Kidney (tissue), 14 donors: ENCODE measurements around the gene IFFO2. TPM values are rescaled to one million over a fixed set of nuclear protein-coding genes. Genes with fewer than 3 reads are reported as not detected.
A peak's percentile ranks its signal among the peaks of the same experiment; 100 is the strongest.

Experiments
- DNase-seq, 5 donors: peaks; one replicate each; pipeline ENCODE4 v3.0.0-alpha.2; 2013 to 2020
- FAIRE-seq: peaks from 2 replicates; lab custom pipeline; 2012; peaks lifted over from hg19 to GRCh38; lab: Jason Lieb, UNC
- H3K27ac ChIP-seq, 2 donors: one replicate each; pipeline ENCODE4 v1.7.0; 2013; ENCODE audit warnings: low read depth in 2 of 2, low read length in 2 of 2, inconsistent platforms in 1 of 2
- H3K27me3 ChIP-seq: one replicate; pipeline ENCODE4 v1.7.1; 2013; ENCODE audit warnings: low read length, inconsistent platforms; ENCODE audit not compliant: control insufficient read depth, insufficient read depth
- H3K36me3 ChIP-seq, 3 donors: one replicate each; pipeline versions ENCODE4 v1.7.0 to v1.7.1; 2013; ENCODE audit warnings: low read length in 3 of 3, control low read depth in 1 of 3, inconsistent platforms in 1 of 3; ENCODE audit not compliant: insufficient read depth in 3 of 3, control insufficient read depth in 2 of 3
- H3K4me1 ChIP-seq, 3 donors: one replicate each; pipeline versions ENCODE4 v1.7.0 to v1.7.1; 2013; ENCODE audit warnings: low read length in 3 of 3, inconsistent platforms in 1 of 3, low read depth in 1 of 3; ENCODE audit not compliant: control insufficient read depth in 2 of 3, insufficient read depth in 2 of 3
- H3K4me3 ChIP-seq, 3 donors: one replicate each; pipeline versions ENCODE4 v1.7.0 to v1.8.1; 2013; ENCODE audit warnings: low read length in 3 of 3, control low read depth in 1 of 3, inconsistent platforms in 1 of 3
- H3K9ac ChIP-seq, 3 donors: one replicate each; pipeline versions ENCODE4 v1.7.0 to v1.7.1; 2013; ENCODE audit warnings: low read length in 3 of 3, control low read depth in 1 of 3, inconsistent platforms in 1 of 3
- H3K9me3 ChIP-seq, 3 donors: one replicate each; pipeline versions ENCODE4 v1.7.0 to v1.7.1; 2013; ENCODE audit warnings: low read length in 3 of 3, control low read depth in 1 of 3, inconsistent platforms in 1 of 3; ENCODE audit not compliant: control insufficient read depth in 2 of 3, insufficient read depth in 1 of 3
- intact Hi-C: fragments of 100-400 bp; cut with DNase I; formaldehyde crosslinking; loops from one replicate; pipeline ENCODE4 v1.11.1; 2022
- polyA plus RNA-seq: library from polyadenylated mRNA; stranded (reverse); fragments of 350-450 nt; fragmentation: Illumina TruSeq; extraction: RNeasy Lipid Tissue Mini Kit (QIAGEN cat#74804); gene quantifications from one replicate; pipeline ENCODE4 v1.2.3, GENCODE V29; 2014; ENCODE audit warnings: low read depth, low replicate concordance; ENCODE audit not compliant: insufficient read depth
- total RNA-seq: library from RNA; stranded (reverse); fragmentation: NEBNext Ultra II Directional; extraction: Animal tissue kit (Norgen Biotek cat#: 25700); gene quantifications from one replicate; pipeline ENCODE4 v1.2.1, GENCODE V29; 2021
- TF ChIP-seq, protein P1 (sequence below): IDR thresholded peaks from 3 replicates; pipeline ENCODE4 v1.5.1; 2012; ENCODE audit warnings: mild to moderate bottlenecking, moderate library complexity, borderline replicate concordance; ENCODE audit not compliant: insufficient read depth; ENCODE audit errors: extremely low read depth
- donor health status: control.
- donor health status: control.
- donor health status: control.
- donor health status: control.
- donor health status: control.
- donor health status: DM: yes; HTN: yes; CAD: no.
- donor health status: Normal renal cell carcinoma (clear cell type).

The IFFO2 gene
- total and polyA plus RNA-seq, 2 donors from 2014 or later: 7.5 to 23.1 TPM

DNA sequence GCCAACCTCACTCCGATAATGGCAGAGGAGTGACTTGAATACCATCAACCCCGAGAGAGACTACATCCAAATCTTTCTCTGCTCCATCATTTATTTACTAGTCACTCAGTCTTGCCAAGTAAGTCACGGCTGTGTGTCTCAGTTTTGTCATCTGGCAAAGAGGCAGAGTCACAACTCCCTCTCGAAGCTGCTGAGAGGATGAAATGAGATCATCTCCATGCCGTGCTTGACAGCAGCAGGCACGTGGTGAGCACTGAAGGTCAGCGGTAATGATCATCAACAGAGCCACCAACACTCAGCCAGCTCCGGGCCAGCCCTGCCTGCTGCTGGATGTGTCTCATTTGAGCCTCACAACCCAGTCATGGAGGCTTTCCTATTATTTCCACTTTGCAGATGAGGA lies 74.0 kb downstream of the IFFO2 start:
- DNase-seq: no peak
- peak overlapping the region in 1 of 3 donors; percentile 34 for H3K9ac ChIP-seq
- intact Hi-C loops: no loop called here
- TF ChIP-seq, protein P1, sequence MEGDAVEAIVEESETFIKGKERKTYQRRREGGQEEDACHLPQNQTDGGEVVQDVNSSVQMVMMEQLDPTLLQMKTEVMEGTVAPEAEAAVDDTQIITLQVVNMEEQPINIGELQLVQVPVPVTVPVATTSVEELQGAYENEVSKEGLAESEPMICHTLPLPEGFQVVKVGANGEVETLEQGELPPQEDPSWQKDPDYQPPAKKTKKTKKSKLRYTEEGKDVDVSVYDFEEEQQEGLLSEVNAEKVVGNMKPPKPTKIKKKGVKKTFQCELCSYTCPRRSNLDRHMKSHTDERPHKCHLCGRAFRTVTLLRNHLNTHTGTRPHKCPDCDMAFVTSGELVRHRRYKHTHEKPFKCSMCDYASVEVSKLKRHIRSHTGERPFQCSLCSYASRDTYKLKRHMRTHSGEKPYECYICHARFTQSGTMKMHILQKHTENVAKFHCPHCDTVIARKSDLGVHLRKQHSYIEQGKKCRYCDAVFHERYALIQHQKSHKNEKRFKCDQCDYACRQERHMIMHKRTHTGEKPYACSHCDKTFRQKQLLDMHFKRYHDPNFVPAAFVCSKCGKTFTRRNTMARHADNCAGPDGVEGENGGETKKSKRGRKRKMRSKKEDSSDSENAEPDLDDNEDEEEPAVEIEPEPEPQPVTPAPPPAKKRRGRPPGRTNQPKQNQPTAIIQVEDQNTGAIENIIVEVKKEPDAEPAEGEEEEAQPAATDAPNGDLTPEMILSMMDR: no peak
- FAIRE-seq: no peak
- no peaks in the 10 kb centered on the region for H3K27me3 ChIP-seq
- H3K36me3 ChIP-seq: peaks cover 4 to 41% (median 23%) of the 10 kb centered on the region in 3 donors
- peaks cover 0 to 41% (median 33%) of the 10 kb centered on the region in 3 donors for H3K4me1 ChIP-seq
- no peaks in the 10 kb centered on the region for H3K9me3 ChIP-seq
- peak overlapping the region in 1 of 2 donors; percentile 22 for H3K27ac ChIP-seq
- H3K4me3 ChIP-seq: no peak overlapping the region

DNA sequence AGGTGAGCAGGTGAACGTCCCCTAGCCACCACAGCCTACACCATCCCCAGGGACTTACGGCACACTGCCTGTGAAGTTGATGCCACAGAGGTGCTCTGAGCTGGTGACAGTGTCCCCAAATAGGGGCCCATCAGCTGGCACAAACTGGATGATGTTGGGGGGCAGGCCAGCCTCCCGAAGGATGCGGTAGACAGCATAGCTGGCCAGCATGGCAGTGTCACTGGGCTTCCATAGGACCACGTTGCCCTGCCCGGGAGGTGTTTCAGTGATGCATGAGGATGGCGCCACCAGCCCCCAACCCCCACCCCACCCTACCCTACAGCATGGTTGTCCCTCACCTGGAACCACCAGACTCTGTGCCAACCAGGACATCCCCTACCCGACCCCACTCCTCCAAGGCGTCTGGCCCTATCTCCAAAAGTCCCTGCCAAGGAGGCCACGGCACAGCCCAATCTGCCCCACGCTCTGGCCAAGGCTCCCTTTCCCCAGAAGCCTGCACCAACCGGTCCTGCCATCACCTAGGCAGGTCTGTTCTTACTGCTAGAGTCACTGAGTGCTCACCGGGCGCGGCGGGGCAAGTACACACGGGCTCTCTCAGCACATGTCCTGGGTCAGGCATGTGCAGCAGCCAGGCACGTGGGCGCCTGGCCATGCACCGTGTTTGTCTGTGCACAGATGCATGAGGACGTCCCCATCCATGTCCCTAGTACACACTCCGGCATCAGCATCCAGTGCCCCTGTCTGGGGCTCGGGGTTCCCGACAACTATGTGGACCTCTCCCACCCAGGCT lies 74.6 kb downstream of the IFFO2 start:
- H3K9ac ChIP-seq: no peak overlapping the region
- FAIRE-seq (no peak), DNase-seq (peak in 1 of 5 donors; percentile 90)

DNA sequence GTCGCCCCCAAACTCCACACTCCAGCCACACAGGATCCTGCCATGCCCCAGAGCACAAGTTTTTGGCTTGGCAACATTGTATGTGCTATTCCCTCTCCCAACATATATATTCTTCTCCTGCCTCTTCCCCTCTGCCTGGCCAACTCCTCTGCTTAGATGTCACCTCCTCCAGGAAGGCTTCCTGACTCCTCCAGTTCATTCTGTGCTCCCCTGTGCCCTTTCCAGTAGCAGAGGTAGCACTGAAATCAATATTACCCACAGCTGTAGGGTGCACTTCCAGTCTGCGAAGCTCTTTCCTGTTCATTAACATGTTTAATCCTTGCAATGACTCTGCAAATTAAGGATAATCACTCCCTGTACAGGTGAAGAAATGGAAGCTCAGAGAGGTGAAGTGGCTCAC lies 75.3 kb downstream of the IFFO2 start:
- Histone ChIP-seq H3K4me1 (peaks cover 0 to 41% (median 24%) of the 10 kb centered on the region in 3 donors), H3K27ac (peak overlapping the region in 1 of 2 donors; percentile 42), H3K36me3 (peaks cover 4 to 42% (median 28%) of the 10 kb centered on the region in 3 donors), H3K4me3 (no peak overlapping the region), H3K9ac (no peak overlapping the region), H3K9me3 (no peaks in the 10 kb centered on the region), H3K27me3 (no peaks in the 10 kb centered on the region)
- intact Hi-C loops: no loop called here
- no peak for FAIRE-seq
- DNase-seq: no peak
- TF ChIP-seq, protein P1: no peak

More for the DNA sequence above, 74.6 kb downstream of the IFFO2 start:
- Histone ChIP-seq H3K9me3 (no peaks in the 10 kb centered on the region), H3K36me3 (peaks cover 4 to 41% (median 23%) of the 10 kb centered on the region in 3 donors), H3K4me1 (peaks cover 0 to 41% (median 31%) of the 10 kb centered on the region in 3 donors), H3K4me3 (no peak overlapping the region), H3K27me3 (no peaks in the 10 kb centered on the region), H3K27ac (peak overlapping the region in 1 of 2 donors; percentile 22)
- intact Hi-C loops: no loop called here
- TF ChIP-seq, protein P1: no peak
